WTC11 (cell line): ENCODE data around the gene IRF2BP1. TPM values are rescaled to one million over a fixed set of nuclear protein-coding genes. Genes with fewer than 3 reads are reported as not detected.

ENCODE experiments used
- ATAC-seq: fragments of 200-7000 bp; cut with Tn5 transposase; 2 replicates; pipeline ENCODE4 v1.10.0; 2021; ENCODE audit warnings: mild to moderate bottlenecking, moderate library complexity
- CTCF ChIA-PET: fragments of 300-600 bp; sonication (Branson Sonifier 250); formaldehyde crosslinking; loops from one replicate; lab custom pipeline; 2021; ENCODE audit warnings: antibody characterized with exemption; lab: Charles Lee
- POLR2A ChIA-PET: fragments of 350-600 bp; sonication (Branson Sonifier 250); formaldehyde crosslinking; loops from one replicate; lab custom pipeline; 2021; ENCODE audit warnings: antibody characterized with exemption; lab: Charles Lee
- DNase-seq: peaks from one replicate; pipeline ENCODE4 v3.0.0; 2021; ENCODE audit warnings: low spot score
- H3K27ac Mint-ChIP-seq: 2 replicates; pipeline ENCODE4 v1.8.0; 2021; ENCODE audit warnings: mixed read lengths
- H3K27me3 Mint-ChIP-seq: 2 replicates; pipeline ENCODE4 v1.8.0; 2021; ENCODE audit warnings: low read depth, mild to moderate bottlenecking, moderate library complexity, mixed read lengths
- H3K36me3 Mint-ChIP-seq: 2 replicates; pipeline ENCODE4 v1.8.0; 2021; ENCODE audit warnings: mixed read lengths
- H3K4me1 Mint-ChIP-seq: 2 replicates; pipeline ENCODE4 v1.8.0; 2022; ENCODE audit warnings: mixed read lengths
- H3K4me3 Mint-ChIP-seq: 2 replicates; pipeline ENCODE4 v1.8.0; 2021; ENCODE audit warnings: mild to moderate bottlenecking, moderate library complexity, mixed read lengths
- H3K9me3 Mint-ChIP-seq: 2 replicates; pipeline ENCODE4 v1.8.0; 2021; ENCODE audit warnings: mixed read lengths
- ATF1 ChIP-seq: sonication (generic); formaldehyde crosslinking; IDR thresholded peaks from 2 replicates; pipeline ENCODE4 v1.8.1; 2023; ENCODE audit warnings: mild to moderate bottlenecking, moderate library complexity, missing genetic modification reagents
- ELF4 ChIP-seq: sonication (generic); formaldehyde crosslinking; IDR thresholded peaks from 2 replicates; pipeline ENCODE4 v1.8.1; 2022; ENCODE audit warnings: low read depth, mild to moderate bottlenecking, moderate library complexity, missing genetic modification reagents
- ESRRA ChIP-seq: sonication (generic); formaldehyde crosslinking; IDR thresholded peaks from 2 replicates; pipeline ENCODE4 v1.8.1; 2022; ENCODE audit warnings: mild to moderate bottlenecking, missing genetic modification reagents, borderline replicate concordance
- ETV6 ChIP-seq: sonication (generic); formaldehyde crosslinking; IDR thresholded peaks from 2 replicates; pipeline ENCODE4 v1.8.1; 2022; ENCODE audit warnings: mild to moderate bottlenecking, missing genetic modification reagents
- FOXJ3 ChIP-seq: sonication (generic); formaldehyde crosslinking; IDR thresholded peaks from 2 replicates; pipeline ENCODE4 v1.9.0; 2021; ENCODE audit warnings: missing genetic modification reagents, mild to moderate bottlenecking, borderline replicate concordance
- FOXK1 ChIP-seq: sonication (generic); formaldehyde crosslinking; IDR thresholded peaks from 2 replicates; pipeline ENCODE4 v1.8.0; 2022; ENCODE audit warnings: mild to moderate bottlenecking, moderate library complexity, missing genetic modification reagents
- GTF2I ChIP-seq: fragments of 250-450 bp; sonication (Bioruptor Pico); conservative IDR thresholded peaks from 2 replicates; pipeline ENCODE4 v1.4.0; 2021; ENCODE audit warnings: mild to moderate bottlenecking
- JUN ChIP-seq: sonication (generic); formaldehyde crosslinking; IDR thresholded peaks from 2 replicates; pipeline ENCODE4 v1.8.0; 2023; ENCODE audit warnings: mild to moderate bottlenecking, missing genetic modification reagents
- MXD4 ChIP-seq: fragments of 250-450 bp; sonication (Bioruptor Pico); IDR thresholded peaks from 2 replicates; pipeline ENCODE4 v1.8.0; 2021; ENCODE audit warnings: mild to moderate bottlenecking, moderate library complexity, borderline replicate concordance
- OVOL2 ChIP-seq: fragments of 250-450 bp; sonication (Bioruptor Pico); IDR thresholded peaks from 2 replicates; pipeline ENCODE4 v1.9.0; 2021; ENCODE audit warnings: mild to moderate bottlenecking, borderline replicate concordance
- RELA ChIP-seq: sonication (generic); formaldehyde crosslinking; IDR thresholded peaks from 2 replicates; pipeline ENCODE4 v1.8.1; 2022; ENCODE audit warnings: missing genetic modification reagents, mild to moderate bottlenecking, borderline replicate concordance
- TP53 ChIP-seq: sonication (generic); formaldehyde crosslinking; IDR thresholded peaks from 2 replicates; pipeline ENCODE4 v1.8.1; 2023; ENCODE audit warnings: mild to moderate bottlenecking, missing genetic modification reagents
- ZNF232 ChIP-seq: sonication (generic); formaldehyde crosslinking; IDR thresholded peaks from 2 replicates; pipeline ENCODE4 v1.8.0; 2022; ENCODE audit warnings: mild to moderate bottlenecking, missing genetic modification reagents
- ZNF423 ChIP-seq: fragments of 250-450 bp; sonication (Bioruptor Pico); IDR thresholded peaks from 2 replicates; pipeline ENCODE4 v2.1.2; 2022; ENCODE audit warnings: mild to moderate bottlenecking, moderate library complexity
- total RNA-seq: library from RNA; stranded (reverse); gene quantifications from 3 replicates; pipeline ENCODE4 v1.2.3, GENCODE V29; 2021
- TF ChIP-seq, protein P1 (sequence below): sonication (generic); formaldehyde crosslinking; IDR thresholded peaks from 2 replicates; pipeline ENCODE4 v1.8.1; 2022; ENCODE audit warnings: mild to moderate bottlenecking, moderate library complexity, missing genetic modification reagents
- TF ChIP-seq, protein P2 (sequence below): sonication (generic); formaldehyde crosslinking; IDR thresholded peaks from 2 replicates; pipeline ENCODE4 v1.8.0; 2023; ENCODE audit warnings: missing genetic modification reagents
- TF ChIP-seq, protein P3 (sequence below): fragments of 200-600 bp; IDR thresholded peaks from 2 replicates; pipeline ENCODE4 v1.8.0; 2022; ENCODE audit warnings: antibody characterized with exemption
- TF ChIP-seq, protein P4 (sequence below): fragments of 250-450 bp; sonication (Bioruptor Pico); IDR thresholded peaks from 2 replicates; pipeline ENCODE4 v1.9.0; 2021; ENCODE audit warnings: moderate library complexity, mild to moderate bottlenecking, inconsistent platforms, borderline replicate concordance
- TF ChIP-seq, protein P5 (sequence below): sonication (generic); formaldehyde crosslinking; IDR thresholded peaks from 2 replicates; pipeline ENCODE4 v1.8.0; 2023; ENCODE audit warnings: mild to moderate bottlenecking, missing genetic modification reagents
- TF ChIP-seq, protein P6 (sequence below): sonication (generic); formaldehyde crosslinking; IDR thresholded peaks from 2 replicates; pipeline ENCODE4 v1.8.0; 2023; ENCODE audit warnings: missing genetic modification reagents, mild to moderate bottlenecking, borderline replicate concordance

IRF2BP1 gene
- total RNA-seq, 1 experiment from 2014 or later, result 30.3 TPM

DNA sequence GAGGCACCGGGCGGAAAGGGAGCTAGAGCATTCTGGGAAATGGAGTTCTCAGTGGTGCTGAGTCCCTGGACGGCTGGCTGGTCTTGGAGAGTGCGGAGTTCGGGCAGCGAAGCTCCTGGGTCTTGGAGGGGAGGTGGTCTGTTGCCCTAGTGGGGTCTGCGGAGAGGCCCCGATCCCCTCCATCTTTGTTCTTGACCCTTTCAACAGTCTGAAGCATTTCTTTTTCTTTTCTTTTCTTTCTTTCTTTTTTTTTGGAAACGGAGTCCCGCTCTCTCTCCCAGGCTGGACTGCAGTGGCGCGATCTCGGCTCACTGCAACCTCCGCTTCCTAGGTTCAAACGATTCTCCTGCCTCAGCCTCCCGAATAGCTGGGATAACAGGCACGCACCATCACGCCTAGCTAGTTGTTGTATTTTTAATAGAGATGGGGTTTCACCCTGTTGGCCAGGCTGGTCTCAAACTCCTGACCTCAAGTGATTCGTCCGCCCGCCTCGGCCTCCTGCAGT, 22.6 kb downstream of the IRF2BP1 start:
- no peak for DNase-seq
- H3K27ac Mint-ChIP-seq, result peak overlapping the region; percentile 84; the same call in 1 of the 2 replicates
- ChIA-PET CTCF (interaction anchor here (0.6 to 4.9 kb wide), 33 partner anchors 8 to 378 kb away, joined by 3 to 212 read pairs (median 5); partner anchors contain the start of genes CCDC61, DMPK, DMWD and IRF2BP1), POLR2A (interaction anchor here (0.7 to 3.1 kb wide), 10 partner anchors 13 to 171 kb away, joined by 3 to 42 read pairs (median 6); partner anchors contain the start of genes DMWD, IRF2BP1, MYPOP and QPCTL)
- TF ChIP-seq ELF4 (CRISPR knock-in tag) (no peak), FOXK1 (CRISPR knock-in tag) (0 out of 2 replicates have a peak, but pooled peaks have one; percentile 2), ZNF232 (CRISPR knock-in tag) (0 out of 2 replicates have a peak, but pooled peaks have one; percentile 21)
- H3K9me3 Mint-ChIP-seq, result no peaks in the 10 kb centered on the region
- peak overlapping the region; percentile 89 for H3K4me3 Mint-ChIP-seq
- peaks cover 9% of the 10 kb centered on the region; the same call in 1 of the 2 replicates for H3K36me3 Mint-ChIP-seq
- no peaks in the 10 kb centered on the region for H3K27me3 Mint-ChIP-seq
- ATAC-seq, result no peak
- H3K4me1 Mint-ChIP-seq, result peaks cover 43% of the 10 kb centered on the region

DNA sequence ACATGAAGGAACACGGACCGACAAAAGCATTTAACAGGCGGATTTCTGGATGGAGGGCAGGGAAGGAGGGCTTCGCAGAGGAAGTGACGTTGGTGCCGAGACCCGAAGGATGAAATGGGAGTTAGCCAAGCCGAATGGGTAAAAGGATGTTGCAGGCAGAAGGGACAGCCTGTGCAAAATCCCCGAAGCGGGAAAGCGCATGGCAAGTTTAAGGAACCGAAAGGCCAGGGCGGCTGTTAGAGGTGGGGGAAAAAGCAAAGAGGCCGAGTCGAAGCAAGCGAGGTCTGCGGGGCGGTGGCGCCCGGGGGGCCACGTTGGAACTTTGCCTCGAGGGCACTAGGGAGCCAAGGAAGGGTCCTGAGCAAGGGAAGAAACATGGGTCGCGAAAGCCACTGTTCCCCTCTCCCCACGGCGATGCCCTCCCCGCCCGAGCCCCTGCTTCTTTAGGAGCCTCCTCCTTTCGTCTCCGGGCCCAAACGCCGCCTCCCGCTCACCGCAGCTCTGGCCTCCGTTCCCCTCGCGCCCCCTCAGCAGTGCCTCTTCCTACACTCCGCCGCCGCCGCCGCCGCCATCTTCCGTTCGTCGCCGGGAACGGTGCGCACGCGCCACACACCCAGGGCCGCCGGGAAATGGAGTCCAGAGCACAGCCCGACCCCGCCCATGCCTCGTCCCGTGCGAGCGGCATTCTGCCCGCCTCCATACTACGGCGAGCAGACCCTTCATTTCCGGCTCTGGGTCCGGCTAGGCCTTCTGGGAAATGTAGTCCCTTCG, 23.2 kb downstream of the IRF2BP1 start, which contains the start of gene SYMPK:
Gene SYMPK, minus strand, starts transcription at position 584 of the 771 bp plus-strand sequence. CDS start 8,652 bp downstream, outside the sequence.
- Mint-ChIP-seq H3K36me3 (peaks cover 14% of the 10 kb centered on the region), H3K9me3 (no peaks in the 10 kb centered on the region), H3K27ac (peak within 1 kb of the TSS; percentile 99), H3K4me1 (peaks cover 40% of the 10 kb centered on the region), H3K4me3 (peak within 1 kb of the TSS; percentile 89), H3K27me3 (no peaks in the 10 kb centered on the region)
- ATAC-seq (peak; percentile 93), DNase-seq (peak; percentile 99)
- ChIA-PET POLR2A (interaction anchor here (0.7 to 3.1 kb wide), 9 partner anchors 19 to 171 kb away, joined by 3 to 42 read pairs (median 6); partner anchors contain the start of genes DMWD, IRF2BP1, MYPOP and QPCTL), CTCF (interaction anchor here (0.6 to 4.9 kb wide), 32 partner anchors 8 to 377 kb away, joined by 3 to 212 read pairs (median 5); partner anchors contain the start of genes CCDC61, DMPK, DMWD and IRF2BP1)
- TF ChIP-seq, protein P1, sequence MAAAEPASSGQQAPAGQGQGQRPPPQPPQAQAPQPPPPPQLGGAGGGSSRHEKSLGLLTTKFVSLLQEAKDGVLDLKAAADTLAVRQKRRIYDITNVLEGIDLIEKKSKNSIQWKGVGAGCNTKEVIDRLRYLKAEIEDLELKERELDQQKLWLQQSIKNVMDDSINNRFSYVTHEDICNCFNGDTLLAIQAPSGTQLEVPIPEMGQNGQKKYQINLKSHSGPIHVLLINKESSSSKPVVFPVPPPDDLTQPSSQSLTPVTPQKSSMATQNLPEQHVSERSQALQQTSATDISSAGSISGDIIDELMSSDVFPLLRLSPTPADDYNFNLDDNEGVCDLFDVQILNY (CRISPR knock-in tag), result no peak
- TF ChIP-seq GTF2I (CRISPR knock-in tag) (peak; percentile 96), ESRRA (CRISPR knock-in tag) (no peak), ZNF423 (CRISPR knock-in tag) (no peak), ETV6 (peak; percentile 84; the same call in 1 of the 2 replicates), MXD4 (no peak), FOXJ3 (CRISPR knock-in tag) (no peak), ATF1 (CRISPR knock-in tag) (no peak), TP53 (CRISPR knock-in tag) (no peak), RELA (no peak), OVOL2 (CRISPR knock-in tag) (no peak), JUN (CRISPR knock-in tag) (no peak)
- TF ChIP-seq, protein P2, sequence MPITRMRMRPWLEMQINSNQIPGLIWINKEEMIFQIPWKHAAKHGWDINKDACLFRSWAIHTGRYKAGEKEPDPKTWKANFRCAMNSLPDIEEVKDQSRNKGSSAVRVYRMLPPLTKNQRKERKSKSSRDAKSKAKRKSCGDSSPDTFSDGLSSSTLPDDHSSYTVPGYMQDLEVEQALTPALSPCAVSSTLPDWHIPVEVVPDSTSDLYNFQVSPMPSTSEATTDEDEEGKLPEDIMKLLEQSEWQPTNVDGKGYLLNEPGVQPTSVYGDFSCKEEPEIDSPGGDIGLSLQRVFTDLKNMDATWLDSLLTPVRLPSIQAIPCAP, result no peak
- TF ChIP-seq, protein P3, sequence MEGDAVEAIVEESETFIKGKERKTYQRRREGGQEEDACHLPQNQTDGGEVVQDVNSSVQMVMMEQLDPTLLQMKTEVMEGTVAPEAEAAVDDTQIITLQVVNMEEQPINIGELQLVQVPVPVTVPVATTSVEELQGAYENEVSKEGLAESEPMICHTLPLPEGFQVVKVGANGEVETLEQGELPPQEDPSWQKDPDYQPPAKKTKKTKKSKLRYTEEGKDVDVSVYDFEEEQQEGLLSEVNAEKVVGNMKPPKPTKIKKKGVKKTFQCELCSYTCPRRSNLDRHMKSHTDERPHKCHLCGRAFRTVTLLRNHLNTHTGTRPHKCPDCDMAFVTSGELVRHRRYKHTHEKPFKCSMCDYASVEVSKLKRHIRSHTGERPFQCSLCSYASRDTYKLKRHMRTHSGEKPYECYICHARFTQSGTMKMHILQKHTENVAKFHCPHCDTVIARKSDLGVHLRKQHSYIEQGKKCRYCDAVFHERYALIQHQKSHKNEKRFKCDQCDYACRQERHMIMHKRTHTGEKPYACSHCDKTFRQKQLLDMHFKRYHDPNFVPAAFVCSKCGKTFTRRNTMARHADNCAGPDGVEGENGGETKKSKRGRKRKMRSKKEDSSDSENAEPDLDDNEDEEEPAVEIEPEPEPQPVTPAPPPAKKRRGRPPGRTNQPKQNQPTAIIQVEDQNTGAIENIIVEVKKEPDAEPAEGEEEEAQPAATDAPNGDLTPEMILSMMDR, result no peak
- TF ChIP-seq, protein P4, sequence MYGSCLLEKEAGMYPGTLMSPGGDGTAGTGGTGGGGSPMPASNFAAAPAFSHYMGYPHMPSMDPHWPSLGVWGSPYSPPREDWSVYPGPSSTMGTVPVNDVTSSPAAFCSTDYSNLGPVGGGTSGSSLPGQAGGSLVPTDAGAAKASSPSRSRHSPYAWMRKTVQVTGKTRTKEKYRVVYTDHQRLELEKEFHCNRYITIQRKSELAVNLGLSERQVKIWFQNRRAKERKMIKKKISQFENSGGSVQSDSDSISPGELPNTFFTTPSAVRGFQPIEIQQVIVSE (CRISPR knock-in tag), result no peak
- TF ChIP-seq, protein P5, sequence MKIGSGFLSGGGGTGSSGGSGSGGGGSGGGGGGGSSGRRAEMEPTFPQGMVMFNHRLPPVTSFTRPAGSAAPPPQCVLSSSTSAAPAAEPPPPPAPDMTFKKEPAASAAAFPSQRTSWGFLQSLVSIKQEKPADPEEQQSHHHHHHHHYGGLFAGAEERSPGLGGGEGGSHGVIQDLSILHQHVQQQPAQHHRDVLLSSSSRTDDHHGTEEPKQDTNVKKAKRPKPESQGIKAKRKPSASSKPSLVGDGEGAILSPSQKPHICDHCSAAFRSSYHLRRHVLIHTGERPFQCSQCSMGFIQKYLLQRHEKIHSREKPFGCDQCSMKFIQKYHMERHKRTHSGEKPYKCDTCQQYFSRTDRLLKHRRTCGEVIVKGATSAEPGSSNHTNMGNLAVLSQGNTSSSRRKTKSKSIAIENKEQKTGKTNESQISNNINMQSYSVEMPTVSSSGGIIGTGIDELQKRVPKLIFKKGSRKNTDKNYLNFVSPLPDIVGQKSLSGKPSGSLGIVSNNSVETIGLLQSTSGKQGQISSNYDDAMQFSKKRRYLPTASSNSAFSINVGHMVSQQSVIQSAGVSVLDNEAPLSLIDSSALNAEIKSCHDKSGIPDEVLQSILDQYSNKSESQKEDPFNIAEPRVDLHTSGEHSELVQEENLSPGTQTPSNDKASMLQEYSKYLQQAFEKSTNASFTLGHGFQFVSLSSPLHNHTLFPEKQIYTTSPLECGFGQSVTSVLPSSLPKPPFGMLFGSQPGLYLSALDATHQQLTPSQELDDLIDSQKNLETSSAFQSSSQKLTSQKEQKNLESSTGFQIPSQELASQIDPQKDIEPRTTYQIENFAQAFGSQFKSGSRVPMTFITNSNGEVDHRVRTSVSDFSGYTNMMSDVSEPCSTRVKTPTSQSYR (CRISPR knock-in tag), result no peak
- TF ChIP-seq, protein P6, sequence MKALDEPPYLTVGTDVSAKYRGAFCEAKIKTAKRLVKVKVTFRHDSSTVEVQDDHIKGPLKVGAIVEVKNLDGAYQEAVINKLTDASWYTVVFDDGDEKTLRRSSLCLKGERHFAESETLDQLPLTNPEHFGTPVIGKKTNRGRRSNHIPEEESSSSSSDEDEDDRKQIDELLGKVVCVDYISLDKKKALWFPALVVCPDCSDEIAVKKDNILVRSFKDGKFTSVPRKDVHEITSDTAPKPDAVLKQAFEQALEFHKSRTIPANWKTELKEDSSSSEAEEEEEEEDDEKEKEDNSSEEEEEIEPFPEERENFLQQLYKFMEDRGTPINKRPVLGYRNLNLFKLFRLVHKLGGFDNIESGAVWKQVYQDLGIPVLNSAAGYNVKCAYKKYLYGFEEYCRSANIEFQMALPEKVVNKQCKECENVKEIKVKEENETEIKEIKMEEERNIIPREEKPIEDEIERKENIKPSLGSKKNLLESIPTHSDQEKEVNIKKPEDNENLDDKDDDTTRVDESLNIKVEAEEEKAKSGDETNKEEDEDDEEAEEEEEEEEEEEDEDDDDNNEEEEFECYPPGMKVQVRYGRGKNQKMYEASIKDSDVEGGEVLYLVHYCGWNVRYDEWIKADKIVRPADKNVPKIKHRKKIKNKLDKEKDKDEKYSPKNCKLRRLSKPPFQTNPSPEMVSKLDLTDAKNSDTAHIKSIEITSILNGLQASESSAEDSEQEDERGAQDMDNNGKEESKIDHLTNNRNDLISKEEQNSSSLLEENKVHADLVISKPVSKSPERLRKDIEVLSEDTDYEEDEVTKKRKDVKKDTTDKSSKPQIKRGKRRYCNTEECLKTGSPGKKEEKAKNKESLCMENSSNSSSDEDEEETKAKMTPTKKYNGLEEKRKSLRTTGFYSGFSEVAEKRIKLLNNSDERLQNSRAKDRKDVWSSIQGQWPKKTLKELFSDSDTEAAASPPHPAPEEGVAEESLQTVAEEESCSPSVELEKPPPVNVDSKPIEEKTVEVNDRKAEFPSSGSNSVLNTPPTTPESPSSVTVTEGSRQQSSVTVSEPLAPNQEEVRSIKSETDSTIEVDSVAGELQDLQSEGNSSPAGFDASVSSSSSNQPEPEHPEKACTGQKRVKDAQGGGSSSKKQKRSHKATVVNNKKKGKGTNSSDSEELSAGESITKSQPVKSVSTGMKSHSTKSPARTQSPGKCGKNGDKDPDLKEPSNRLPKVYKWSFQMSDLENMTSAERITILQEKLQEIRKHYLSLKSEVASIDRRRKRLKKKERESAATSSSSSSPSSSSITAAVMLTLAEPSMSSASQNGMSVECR (CRISPR knock-in tag), result peak; percentile 92; the same call in 1 of the 2 replicates
